LNCaP clone FGC (cell line): ENCODE results near the gene B4GALT2.
A peak's percentile ranks its signal among the peaks of the same experiment; 100 is the strongest.

Experiments used
- DNase-seq: peaks from one replicate; pipeline ENCODE4 v3.0.0-alpha.2; 2011; ENCODE audit warnings: low read depth
- H3K4me3 ChIP-seq: 2 replicates; pipeline ENCODE4 v1.5.1; 2011; ENCODE audit warnings: mild to moderate bottlenecking, low read depth, low read length, control low read depth
- TF ChIP-seq, protein P1 (sequence below): IDR thresholded peaks from 2 replicates; pipeline ENCODE4 v1.5.1; 2012; ENCODE audit warnings: mild to moderate bottlenecking; ENCODE audit not compliant: control insufficient read depth, insufficient read depth; ENCODE audit errors: extremely low read depth

B4GALT2 gene

DNA sequence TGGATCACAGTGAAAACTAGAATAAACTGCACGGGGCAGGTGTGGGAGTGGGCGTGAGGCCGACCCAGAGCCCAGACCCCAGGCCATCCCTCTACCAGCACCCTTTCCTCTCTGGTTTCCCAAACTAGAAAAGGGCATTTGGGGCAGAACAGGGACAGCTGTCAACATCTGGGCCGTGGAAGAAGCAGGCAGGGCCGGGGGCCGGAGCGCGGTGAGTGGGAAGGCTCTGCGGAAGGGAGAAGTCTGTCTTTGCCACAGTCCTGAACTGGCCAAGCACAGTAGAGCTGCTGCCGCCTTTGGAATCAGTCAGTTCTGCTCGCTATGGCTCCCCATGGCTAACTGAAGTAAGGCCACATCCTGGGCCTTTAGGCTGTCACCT lies 19.0 kb downstream of the B4GALT2 start:
- no peak overlapping the region for H3K4me3 ChIP-seq
- TF ChIP-seq, protein P1, sequence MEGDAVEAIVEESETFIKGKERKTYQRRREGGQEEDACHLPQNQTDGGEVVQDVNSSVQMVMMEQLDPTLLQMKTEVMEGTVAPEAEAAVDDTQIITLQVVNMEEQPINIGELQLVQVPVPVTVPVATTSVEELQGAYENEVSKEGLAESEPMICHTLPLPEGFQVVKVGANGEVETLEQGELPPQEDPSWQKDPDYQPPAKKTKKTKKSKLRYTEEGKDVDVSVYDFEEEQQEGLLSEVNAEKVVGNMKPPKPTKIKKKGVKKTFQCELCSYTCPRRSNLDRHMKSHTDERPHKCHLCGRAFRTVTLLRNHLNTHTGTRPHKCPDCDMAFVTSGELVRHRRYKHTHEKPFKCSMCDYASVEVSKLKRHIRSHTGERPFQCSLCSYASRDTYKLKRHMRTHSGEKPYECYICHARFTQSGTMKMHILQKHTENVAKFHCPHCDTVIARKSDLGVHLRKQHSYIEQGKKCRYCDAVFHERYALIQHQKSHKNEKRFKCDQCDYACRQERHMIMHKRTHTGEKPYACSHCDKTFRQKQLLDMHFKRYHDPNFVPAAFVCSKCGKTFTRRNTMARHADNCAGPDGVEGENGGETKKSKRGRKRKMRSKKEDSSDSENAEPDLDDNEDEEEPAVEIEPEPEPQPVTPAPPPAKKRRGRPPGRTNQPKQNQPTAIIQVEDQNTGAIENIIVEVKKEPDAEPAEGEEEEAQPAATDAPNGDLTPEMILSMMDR = no peak
- DNase-seq = no peak

DNA sequence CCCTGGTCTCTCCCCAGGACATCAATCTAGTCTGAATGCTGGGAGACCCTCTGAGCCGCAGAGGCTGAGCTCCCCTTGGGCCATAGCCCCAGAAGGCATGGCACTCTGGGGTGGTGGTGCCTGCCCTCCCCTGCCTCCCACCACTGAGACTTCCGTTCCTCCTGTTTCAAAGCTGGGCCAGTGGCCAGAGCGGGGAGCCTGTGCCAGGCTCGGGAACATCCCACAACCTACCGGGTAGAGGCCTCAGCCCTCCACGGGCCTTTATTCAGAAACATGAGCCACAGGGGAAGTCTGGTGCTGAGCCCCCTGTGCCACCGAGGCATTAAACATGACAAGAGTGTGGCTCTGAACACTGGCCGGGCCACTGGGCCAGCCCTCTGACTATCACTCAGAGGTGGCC lies 20.4 kb downstream of the B4GALT2 start:
- TF ChIP-seq, protein P1 = no peak
- no peak overlapping the region for H3K4me3 ChIP-seq
- no peak for DNase-seq

DNA sequence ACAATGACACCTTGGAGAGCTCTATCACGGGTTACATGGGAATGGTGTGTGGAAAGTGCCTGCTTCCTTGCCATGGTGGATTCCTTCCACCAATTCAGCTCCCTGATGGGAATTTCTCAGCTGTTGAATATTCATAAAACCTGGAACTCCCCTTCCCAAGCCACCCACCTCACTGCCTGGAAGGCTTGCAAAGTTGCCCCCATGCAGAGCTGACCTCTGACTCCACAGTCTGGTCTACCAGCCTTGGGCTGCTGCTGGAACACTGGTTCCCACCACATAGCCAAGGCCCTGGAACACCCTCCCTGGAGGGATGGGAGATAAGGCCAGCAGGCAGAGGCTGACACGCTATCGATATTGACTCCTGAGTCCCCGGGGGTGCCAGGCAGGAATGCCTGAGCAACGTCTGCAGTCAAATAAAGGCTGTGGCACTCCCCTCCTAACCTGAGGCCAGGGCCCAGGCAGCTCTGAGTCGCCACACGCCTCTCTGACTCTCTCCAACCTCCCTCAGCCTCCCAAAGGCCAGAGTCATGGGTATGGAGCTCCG lies 21.2 kb downstream of the B4GALT2 start:
- no peak for DNase-seq
- H3K4me3 ChIP-seq = no peak overlapping the region
- TF ChIP-seq, protein P1 = no peak

DNA sequence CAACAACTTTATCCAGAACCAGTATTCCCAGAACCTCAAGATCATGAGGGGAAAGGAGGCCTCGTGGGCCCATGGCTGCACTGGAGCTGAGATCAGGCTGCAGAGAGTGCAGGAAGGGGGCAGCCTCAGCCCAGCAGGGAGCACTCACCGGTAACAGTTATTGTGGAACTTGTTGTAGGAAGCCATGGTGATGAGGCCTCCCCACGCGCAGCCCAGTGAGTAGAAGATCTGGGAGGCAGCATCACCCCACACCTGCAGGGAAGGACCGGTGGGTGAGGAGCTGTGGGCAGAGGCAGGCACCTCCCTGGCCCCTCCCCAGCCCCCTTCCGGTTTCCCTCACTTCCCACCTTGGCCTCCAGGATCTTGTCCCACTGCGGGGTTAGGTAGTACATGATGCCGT lies 23.2 kb downstream of the B4GALT2 start:
- TF ChIP-seq, protein P1 = no peak
- no peak for DNase-seq
- no peak overlapping the region for H3K4me3 ChIP-seq

DNA sequence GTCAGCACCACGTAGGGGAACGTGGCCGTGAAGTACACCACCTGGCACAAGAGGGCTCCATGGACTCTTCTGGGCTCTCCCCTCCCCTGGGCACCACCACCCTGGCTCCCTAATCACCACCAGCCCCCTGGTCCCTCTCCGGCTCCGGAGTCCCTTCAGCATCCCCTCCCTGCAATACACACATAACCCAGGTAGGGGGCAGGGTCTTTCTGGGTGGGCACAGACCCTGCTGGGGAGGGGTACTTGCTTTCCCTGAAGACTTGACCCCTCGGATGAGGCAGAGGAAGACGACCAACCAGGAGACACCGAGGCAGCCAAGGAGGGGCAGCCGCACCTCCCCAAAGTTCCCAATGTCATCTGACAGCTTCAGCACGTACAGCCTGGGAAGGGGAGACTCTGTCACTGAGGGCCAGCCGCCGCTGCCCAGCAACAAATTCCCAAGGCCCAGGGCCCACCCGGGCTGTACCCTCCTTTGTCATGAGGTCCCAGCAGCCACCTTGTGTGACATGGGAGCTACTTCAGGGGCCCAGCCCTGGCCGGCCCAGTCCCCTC lies 23.7 kb downstream of the B4GALT2 start:
- TF ChIP-seq, protein P1 = 0 out of 2 replicates have a peak, but pooled peaks have one; percentile 6
- no peak overlapping the region for H3K4me3 ChIP-seq
- no peak for DNase-seq

DNA sequence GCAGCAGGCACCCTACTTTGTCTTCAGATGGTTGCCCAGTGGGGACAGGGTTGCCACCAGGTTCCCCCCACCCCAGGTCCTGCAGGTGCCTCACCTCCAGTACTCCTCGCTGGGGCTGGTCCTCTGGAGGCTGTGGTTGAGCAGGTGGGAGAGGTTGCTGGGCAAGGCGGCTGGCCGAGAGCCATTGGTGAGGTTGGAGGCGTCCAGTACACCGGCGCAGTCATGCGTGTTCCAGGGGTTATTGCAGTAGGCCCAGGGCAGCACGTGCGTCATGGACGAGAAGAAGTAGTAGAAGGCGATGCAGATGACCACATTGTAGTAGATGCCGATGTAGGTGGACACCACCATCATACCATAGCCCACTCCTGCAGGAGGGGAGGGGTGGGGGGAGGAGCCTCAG lies 29.2 kb downstream of the B4GALT2 start:
- no peak overlapping the region for H3K4me3 ChIP-seq
- DNase-seq = no peak
- TF ChIP-seq, protein P1 = no peak

DNA sequence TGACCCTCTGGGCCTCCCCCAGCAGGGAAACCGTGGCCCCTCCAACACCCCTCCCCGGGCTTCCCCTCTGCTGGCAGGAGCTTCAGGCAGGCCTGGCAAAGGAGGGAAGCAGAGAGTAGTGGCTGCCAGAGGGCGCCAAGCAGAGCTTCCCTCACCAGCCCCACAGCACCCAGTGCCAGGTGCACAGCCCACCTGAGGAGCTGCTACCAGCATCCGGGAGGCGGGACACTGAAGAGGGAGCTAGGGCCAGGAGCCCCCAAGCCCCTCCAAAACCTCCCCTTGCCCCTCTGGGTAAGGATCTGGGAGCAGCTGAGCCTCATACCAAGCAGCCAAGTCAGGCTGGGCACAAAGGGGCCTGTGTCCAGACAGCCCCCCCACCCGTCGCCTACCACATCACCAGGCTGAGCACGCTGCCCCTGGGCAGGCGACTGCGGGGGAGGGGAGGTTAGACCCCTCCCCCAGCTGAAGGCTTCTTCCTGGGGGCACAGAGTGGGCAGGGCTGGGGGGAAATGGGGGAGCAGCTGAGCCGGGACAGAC lies 32.0 kb downstream of the B4GALT2 start:
- no peak for DNase-seq
- TF ChIP-seq, protein P1 = no peak
- no peak overlapping the region for H3K4me3 ChIP-seq
